Keratinocyte (primary cell): Measurements from ENCODE around the gene CRB2. TPM values are rescaled to one million over a fixed set of nuclear protein-coding genes. Genes with fewer than 3 reads are reported as not detected.

Experiments used
- DNase-seq: peaks from one replicate; pipeline ENCODE4 v3.0.0-alpha.2; 2011; ENCODE audit warnings: low read depth, missing footprints, low spot score
- FAIRE-seq: peaks from 2 replicates; lab custom pipeline; 2011; peaks lifted over from hg19 to GRCh38; lab: Jason Lieb, UNC
- H2AFZ ChIP-seq: 2 replicates; pipeline ENCODE4 v1.6.0; 2012; ENCODE audit warnings: low read length, control low read depth, inconsistent platforms; ENCODE audit not compliant: control insufficient read depth
- H3K27ac ChIP-seq: 2 replicates; pipeline ENCODE4 v1.5.1; 2011; ENCODE audit warnings: low read length; ENCODE audit not compliant: control insufficient read depth, insufficient read depth
- H3K27me3 ChIP-seq: 3 replicates; pipeline ENCODE4 v1.6.0; 2011; ENCODE audit warnings: low read length; ENCODE audit not compliant: control insufficient read depth, insufficient read depth; ENCODE audit errors: extremely low read depth
- H3K36me3 ChIP-seq, 2 experiments: 2 replicates in 1 of 2; 3 replicates in 1 of 2; pipeline ENCODE4 v1.5.1; 2011; ENCODE audit warnings: low read length in 2 of 2, mild to moderate bottlenecking in 1 of 2; ENCODE audit not compliant: control insufficient read depth in 2 of 2, insufficient read depth in 2 of 2; ENCODE audit errors: extremely low read depth in 1 of 2
- H3K4me1 ChIP-seq: 3 replicates; pipeline ENCODE4 v1.5.1; 2011; ENCODE audit warnings: low read length; ENCODE audit not compliant: control insufficient read depth, insufficient read depth; ENCODE audit errors: extremely low read depth
- H3K4me2 ChIP-seq: 3 replicates; pipeline ENCODE4 v1.6.0; 2011; ENCODE audit warnings: low read depth, low read length; ENCODE audit not compliant: control insufficient read depth, insufficient read depth; ENCODE audit errors: extremely low read depth
- H3K4me3 ChIP-seq, 3 experiments: fragments of 200-600 bp in 1 of 3; sonication (generic) in 1 of 3; 2 replicates in 2 of 3; 3 replicates in 1 of 3; pipeline ENCODE4 v1.5.1; 2011 to 2016; ENCODE audit warnings: low read length in 3 of 3, mild to moderate bottlenecking in 3 of 3, control low read depth in 2 of 3, inconsistent platforms in 1 of 3, low read depth in 1 of 3, mixed read lengths in 1 of 3, mixed run types in 1 of 3, moderate library complexity in 1 of 3; ENCODE audit not compliant: control insufficient read depth in 2 of 3, insufficient read depth in 2 of 3; ENCODE audit errors: extremely low read depth in 1 of 3
- H3K79me2 ChIP-seq: 2 replicates; pipeline ENCODE4 v1.6.0; 2012; ENCODE audit warnings: low read length; ENCODE audit not compliant: control insufficient read depth, insufficient read depth
- H3K9ac ChIP-seq: 3 replicates; pipeline ENCODE4 v1.6.0; 2011; ENCODE audit warnings: low read length; ENCODE audit not compliant: control insufficient read depth, insufficient read depth; ENCODE audit errors: extremely low read depth
- H3K9me1 ChIP-seq: 3 replicates; pipeline ENCODE4 v1.6.0; 2011; ENCODE audit warnings: low read length; ENCODE audit not compliant: control insufficient read depth, insufficient read depth; ENCODE audit errors: extremely low read depth
- H3K9me3 ChIP-seq: 2 replicates; pipeline ENCODE4 v1.5.1; 2012; ENCODE audit warnings: low read depth, low read length; ENCODE audit not compliant: control insufficient read depth
- H4K20me1 ChIP-seq: 3 replicates; pipeline ENCODE4 v1.6.0; 2011; ENCODE audit warnings: low read length; ENCODE audit not compliant: control insufficient read depth, insufficient read depth; ENCODE audit errors: extremely low read depth
- CTCF ChIP-seq, 3 experiments: IDR thresholded peaks in 1 of 3; conservative IDR thresholded peaks in 1 of 3; optimal IDR thresholded peaks in 1 of 3; 2 replicates in 2 of 3; 3 replicates in 1 of 3; pipeline versions ENCODE3 to v1.5.1; 2011; ENCODE audit warnings: low read length in 3 of 3, mild to moderate bottlenecking in 3 of 3, moderate library complexity in 2 of 3, control low read depth in 1 of 3, inconsistent platforms in 1 of 3; ENCODE audit not compliant: insufficient read depth in 2 of 3; ENCODE audit errors: extremely low read depth in 1 of 3
- EZH2 ChIP-seq: IDR thresholded peaks from one replicate; pipeline ENCODE4 v1.6.1; 2012; ENCODE audit warnings: inconsistent platforms, mild to moderate bottlenecking, low read length, moderate library complexity
- dilution Hi-C: fragments of 300-500 bp; cut with MboI; formaldehyde crosslinking; loops from one replicate; pipeline ENCODE4 v1.7.0; 2020; ENCODE audit warnings: low sequenced_read_pairs; ENCODE audit not compliant: extremely low pct_ligation_motif_present
- polyA plus RNA-seq, 5 experiments: library from polyadenylated mRNA; depleted of rRNA in 3 of 5; stranded (reverse) in 3 of 5; stranded (forward) in 1 of 5; unstranded in 1 of 5; fragments of >200 nt; gene quantifications; 1 replicate in 1 of 5; 2 replicates in 3 of 5; 3 replicates in 1 of 5; pipeline versions ENCODE4 v1.2.1 to v1.2.3, GENCODE V29; 2011 to 2012; ENCODE audit warnings: missing spikeins in 2 of 5, low read depth in 1 of 5, low replicate concordance in 1 of 5

Gene CRB2
- polyA plus RNA-seq, 1 donor (not counting 4 experiments of a cell fraction or from before 2014, with no cell fraction given) = not detected

- no peak for FAIRE-seq
- Histone ChIP-seq H3K4me2 (no peak overlapping the region), H3K36me3 (no peaks in the 10 kb centered on the region), H3K9ac (no peak overlapping the region), H3K27me3 (peaks cover 40% of the 10 kb centered on the region), H3K4me3 (no peak overlapping the region), H4K20me1 (no peaks in the 10 kb centered on the region), H3K79me2 (no peaks in the 10 kb centered on the region), H2AFZ (no peak overlapping the region), H3K9me3 (no peaks in the 10 kb centered on the region), H3K27ac (no peak overlapping the region), H3K4me1 (no peaks in the 10 kb centered on the region), H3K9me1 (no peaks in the 10 kb centered on the region)
- TF ChIP-seq EZH2 = no peak
- no peak for TF ChIP-seq CTCF (optimal IDR thresholded peaks at IDR 0.05 in 1 of 3, IDR thresholded peaks at IDR 0.05 in 1 of 3, conservative IDR thresholded peaks at IDR 0.05 in 1 of 3; ENCODE audit: extremely low read depth in 1 of 3, insufficient read depth in 2 of 3, low read length in 3 of 3)
- dilution Hi-C loops = no loop called here
- no peak for DNase-seq
These were observed 21.4 kb downstream of the CRB2 start for GRCh38 chr9:123377211-123377971.

GRCh38 chr9:123378025-123378424, 22.0 kb downstream of the CRB2 start:
- DNase-seq (no peak), FAIRE-seq (no peak)
- Histone ChIP-seq H2AFZ (no peak overlapping the region), H3K4me2 (no peak overlapping the region), H3K79me2 (no peaks in the 10 kb centered on the region), H3K27me3 (peaks cover 34% of the 10 kb centered on the region), H3K36me3 (no peaks in the 10 kb centered on the region), H3K27ac (no peak overlapping the region), H3K9ac (no peak overlapping the region), H3K4me1 (no peaks in the 10 kb centered on the region), H3K9me3 (no peaks in the 10 kb centered on the region), H3K9me1 (no peaks in the 10 kb centered on the region), H4K20me1 (no peaks in the 10 kb centered on the region), H3K4me3 (no peak overlapping the region)
- dilution Hi-C loops = no loop called here
- TF ChIP-seq EZH2 (no peak), CTCF (optimal IDR thresholded peaks at IDR 0.05 in 1 of 3, IDR thresholded peaks at IDR 0.05 in 1 of 3, conservative IDR thresholded peaks at IDR 0.05 in 1 of 3; ENCODE audit: extremely low read depth in 1 of 3, insufficient read depth in 2 of 3, low read length in 3 of 3) (no peak)
